ENCODE results near the gene PDHX.

PDHX gene

GRCh38 chr11:35045236-35045820 is 128.9 kb downstream of the PDHX start:
- H3K4me3 ChIP-seq (ENCODE audit: control insufficient read depth, low read depth, low read length), result no peak overlapping the region
- no peak for DNase-seq (ENCODE audit: low read depth)
- no peak for TF ChIP-seq CTCF (conservative IDR thresholded peaks at IDR 0.05; ENCODE audit: control insufficient read depth, insufficient read depth, low read depth, low read length)
